HepG2 (cell line): ENCODE results near the gene PGC.

ENCODE experiments used
- HNRNPL ChIP-seq: fragments of 200-400 bp; formaldehyde crosslinking; IDR thresholded peaks from 2 replicates; pipeline ENCODE4 v1.6.1; 2017; ENCODE audit warnings: mild to moderate bottlenecking, low read depth, low read length
- RFX1 ChIP-seq: fragments of 450-650 bp; IDR thresholded peaks from 2 replicates; pipeline ENCODE4 v1.6.1; 2017
- SIX4 ChIP-seq: sonication (generic); formaldehyde crosslinking; IDR thresholded peaks from 2 replicates; pipeline ENCODE4 v1.4.0; 2020; ENCODE audit warnings: missing genetic modification reagents
- STAG1 ChIP-seq: sonication (generic); formaldehyde crosslinking; IDR thresholded peaks from 2 replicates; pipeline ENCODE4 v1.4.0; 2020; ENCODE audit warnings: missing genetic modification reagents
- TF ChIP-seq, protein P1 (sequence below): sonication (generic); formaldehyde crosslinking; conservative IDR thresholded peaks from 2 replicates; pipeline ENCODE4 v1.4.0; 2020; ENCODE audit warnings: missing genetic modification reagents
- TF ChIP-seq, protein P2 (sequence below): sonication (generic); formaldehyde crosslinking; IDR thresholded peaks from 2 replicates; pipeline ENCODE4 v1.4.0; 2020; ENCODE audit warnings: missing genetic modification reagents
- TF ChIP-seq, protein P3 (sequence below): IDR thresholded peaks from 2 replicates; pipeline ENCODE4 v1.6.1; 2012; ENCODE audit warnings: inconsistent platforms

DNA sequence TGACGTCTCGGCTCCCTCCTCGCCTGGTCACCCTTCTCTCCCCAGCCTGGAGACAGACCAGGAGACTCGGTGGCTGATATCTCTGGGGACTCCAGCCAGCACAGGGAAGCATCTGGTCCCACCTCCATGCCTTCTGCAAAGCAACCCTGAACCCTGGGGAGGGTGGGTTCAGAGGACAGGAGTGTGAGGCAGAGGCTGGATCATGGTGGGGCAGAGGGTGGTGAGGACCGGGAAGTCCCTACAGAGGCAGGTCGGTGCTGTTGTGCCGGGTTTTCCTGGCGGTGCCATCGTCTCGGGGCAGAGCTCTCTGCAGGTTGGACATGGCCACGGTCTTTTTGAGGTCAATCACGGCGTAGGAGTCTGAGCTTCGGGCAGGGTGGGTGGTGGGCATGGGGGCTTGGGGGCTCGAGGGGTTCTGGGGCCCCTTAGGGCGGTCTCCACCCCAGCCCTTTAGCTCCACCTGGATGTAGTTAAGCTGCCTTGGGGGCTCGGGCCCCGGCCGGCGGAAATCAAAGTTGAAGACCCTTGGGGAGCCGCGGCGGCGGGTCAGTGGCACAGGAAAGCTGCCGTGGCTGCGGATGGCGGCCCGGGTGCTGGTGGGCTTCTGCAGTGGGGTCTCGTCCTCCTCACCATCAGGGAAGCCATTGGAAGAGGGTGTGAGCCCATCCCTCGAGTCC, 23.3 kb upstream of the PGC start:
- TF ChIP-seq, protein P1, sequence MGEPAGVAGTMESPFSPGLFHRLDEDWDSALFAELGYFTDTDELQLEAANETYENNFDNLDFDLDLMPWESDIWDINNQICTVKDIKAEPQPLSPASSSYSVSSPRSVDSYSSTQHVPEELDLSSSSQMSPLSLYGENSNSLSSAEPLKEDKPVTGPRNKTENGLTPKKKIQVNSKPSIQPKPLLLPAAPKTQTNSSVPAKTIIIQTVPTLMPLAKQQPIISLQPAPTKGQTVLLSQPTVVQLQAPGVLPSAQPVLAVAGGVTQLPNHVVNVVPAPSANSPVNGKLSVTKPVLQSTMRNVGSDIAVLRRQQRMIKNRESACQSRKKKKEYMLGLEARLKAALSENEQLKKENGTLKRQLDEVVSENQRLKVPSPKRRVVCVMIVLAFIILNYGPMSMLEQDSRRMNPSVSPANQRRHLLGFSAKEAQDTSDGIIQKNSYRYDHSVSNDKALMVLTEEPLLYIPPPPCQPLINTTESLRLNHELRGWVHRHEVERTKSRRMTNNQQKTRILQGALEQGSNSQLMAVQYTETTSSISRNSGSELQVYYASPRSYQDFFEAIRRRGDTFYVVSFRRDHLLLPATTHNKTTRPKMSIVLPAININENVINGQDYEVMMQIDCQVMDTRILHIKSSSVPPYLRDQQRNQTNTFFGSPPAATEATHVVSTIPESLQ = no peak
- no peak for TF ChIP-seq STAG1 (CRISPR knock-in tag)
- TF ChIP-seq RFX1 = no peak
- TF ChIP-seq, protein P2, sequence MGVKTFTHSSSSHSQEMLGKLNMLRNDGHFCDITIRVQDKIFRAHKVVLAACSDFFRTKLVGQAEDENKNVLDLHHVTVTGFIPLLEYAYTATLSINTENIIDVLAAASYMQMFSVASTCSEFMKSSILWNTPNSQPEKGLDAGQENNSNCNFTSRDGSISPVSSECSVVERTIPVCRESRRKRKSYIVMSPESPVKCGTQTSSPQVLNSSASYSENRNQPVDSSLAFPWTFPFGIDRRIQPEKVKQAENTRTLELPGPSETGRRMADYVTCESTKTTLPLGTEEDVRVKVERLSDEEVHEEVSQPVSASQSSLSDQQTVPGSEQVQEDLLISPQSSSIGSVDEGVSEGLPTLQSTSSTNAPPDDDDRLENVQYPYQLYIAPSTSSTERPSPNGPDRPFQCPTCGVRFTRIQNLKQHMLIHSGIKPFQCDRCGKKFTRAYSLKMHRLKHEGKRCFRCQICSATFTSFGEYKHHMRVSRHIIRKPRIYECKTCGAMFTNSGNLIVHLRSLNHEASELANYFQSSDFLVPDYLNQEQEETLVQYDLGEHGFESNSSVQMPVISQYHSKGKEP (CRISPR knock-in tag) = no peak
- TF ChIP-seq SIX4 = no peak
- no peak for TF ChIP-seq HNRNPL
- TF ChIP-seq, protein P3, sequence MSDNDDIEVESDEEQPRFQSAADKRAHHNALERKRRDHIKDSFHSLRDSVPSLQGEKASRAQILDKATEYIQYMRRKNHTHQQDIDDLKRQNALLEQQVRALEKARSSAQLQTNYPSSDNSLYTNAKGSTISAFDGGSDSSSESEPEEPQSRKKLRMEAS = no peak
